Liver (tissue), 3 donors: Measurements from ENCODE around the gene ROBO3.

ENCODE experiments used
- CTCF ChIP-seq: fragments of 150-350 bp; IDR thresholded peaks from 2 replicates; pipeline ENCODE4 v1.5.1; 2017; ENCODE audit warnings: improper control_type of control experiment, low read depth, low read length; ENCODE audit not compliant: missing input control
- EGR1 ChIP-seq, 2 donors: IDR thresholded peaks; 2 replicates each; pipeline ENCODE4 v1.6.1; 2016 to 2018; ENCODE audit warnings: antibody characterized with exemption in 2 of 2, low read depth in 2 of 2
- GABPA ChIP-seq, 2 donors: IDR thresholded peaks in 1 of 2; conservative IDR thresholded peaks in 1 of 2; 2 replicates each; pipeline ENCODE4 v1.6.1; 2016; ENCODE audit warnings: antibody characterized with exemption in 2 of 2, mild to moderate bottlenecking in 1 of 2, moderate library complexity in 1 of 2
- JUND ChIP-seq, 2 donors: IDR thresholded peaks; 2 replicates each; pipeline ENCODE4 v1.6.1; 2016; ENCODE audit warnings: antibody characterized with exemption in 2 of 2
- RAD21 ChIP-seq, 2 donors: IDR thresholded peaks; 2 replicates each; pipeline ENCODE4 v1.6.1; 2016; ENCODE audit warnings: antibody characterized with exemption in 2 of 2, mild to moderate bottlenecking in 2 of 2
- SP1 ChIP-seq: IDR thresholded peaks from 2 replicates; pipeline ENCODE4 v1.6.1; 2018; ENCODE audit warnings: antibody characterized with exemption, mild to moderate bottlenecking
- TAF1 ChIP-seq: conservative IDR thresholded peaks from 2 replicates; pipeline ENCODE4 v1.6.1; 2016; ENCODE audit warnings: antibody characterized with exemption, mild to moderate bottlenecking
- YY1 ChIP-seq: IDR thresholded peaks from 2 replicates; pipeline ENCODE4 v1.6.1; 2016; ENCODE audit warnings: antibody characterized with exemption, mild to moderate bottlenecking
- TF ChIP-seq, protein P1 (sequence below): IDR thresholded peaks from 2 replicates; pipeline ENCODE4 v1.6.1; 2016; ENCODE audit warnings: antibody characterized with exemption
- TF ChIP-seq, protein P2 (sequence below): IDR thresholded peaks from 2 replicates; pipeline ENCODE4 v1.6.1; 2016; ENCODE audit warnings: antibody characterized with exemption
- donor health status: healthy.
- donor health status: healthy.

GRCh38 chr11:124887667-124888013 is 22.4 kb downstream of the ROBO3 start:
- TF ChIP-seq CTCF (no peak), EGR1 (IDR thresholded peaks at IDR 0.05; ENCODE audit: low read depth in 2 of 2) (no peak), JUND (IDR thresholded peaks at IDR 0.05) (no peak), RAD21 (IDR thresholded peaks at IDR 0.05) (no peak), SP1 (no peak), YY1 (no peak), TAF1 (no peak), GABPA (IDR thresholded peaks at IDR 0.05 in 1 of 2, conservative IDR thresholded peaks at IDR 0.05 in 1 of 2) (no peak)
- TF ChIP-seq, protein P1, sequence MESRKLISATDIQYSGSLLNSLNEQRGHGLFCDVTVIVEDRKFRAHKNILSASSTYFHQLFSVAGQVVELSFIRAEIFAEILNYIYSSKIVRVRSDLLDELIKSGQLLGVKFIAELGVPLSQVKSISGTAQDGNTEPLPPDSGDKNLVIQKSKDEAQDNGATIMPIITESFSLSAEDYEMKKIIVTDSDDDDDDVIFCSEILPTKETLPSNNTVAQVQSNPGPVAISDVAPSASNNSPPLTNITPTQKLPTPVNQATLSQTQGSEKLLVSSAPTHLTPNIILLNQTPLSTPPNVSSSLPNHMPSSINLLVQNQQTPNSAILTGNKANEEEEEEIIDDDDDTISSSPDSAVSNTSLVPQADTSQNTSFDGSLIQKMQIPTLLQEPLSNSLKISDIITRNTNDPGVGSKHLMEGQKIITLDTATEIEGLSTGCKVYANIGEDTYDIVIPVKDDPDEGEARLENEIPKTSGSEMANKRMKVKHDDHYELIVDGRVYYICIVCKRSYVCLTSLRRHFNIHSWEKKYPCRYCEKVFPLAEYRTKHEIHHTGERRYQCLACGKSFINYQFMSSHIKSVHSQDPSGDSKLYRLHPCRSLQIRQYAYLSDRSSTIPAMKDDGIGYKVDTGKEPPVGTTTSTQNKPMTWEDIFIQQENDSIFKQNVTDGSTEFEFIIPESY = no peak
- TF ChIP-seq, protein P2, sequence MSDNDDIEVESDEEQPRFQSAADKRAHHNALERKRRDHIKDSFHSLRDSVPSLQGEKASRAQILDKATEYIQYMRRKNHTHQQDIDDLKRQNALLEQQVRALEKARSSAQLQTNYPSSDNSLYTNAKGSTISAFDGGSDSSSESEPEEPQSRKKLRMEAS = no peak
